ENCODE results near the gene TLE5. TPM values are rescaled to one million over a fixed set of nuclear protein-coding genes. Genes with fewer than 3 reads are reported as not detected.

The TLE5 gene
- polyA plus RNA-seq, 2 of the 4 experiments (the other 2 are of a cell fraction): 171 to 216 TPM

- Histone ChIP-seq H3K4me2 (peak overlapping the region; percentile 42; the same call in 2 of the 3 replicates), H3K4me1 (peaks cover 16% of the 10 kb centered on the region), H3K27ac (peak overlapping the region; percentile 33 to 71; a peak in 4 of 6 replicates), H3K4me3 (no peak overlapping the region), H3K9me3 (no peaks in the 10 kb centered on the region)
- ATAC-seq: no peak
- no peak for FAIRE-seq
- CTCF ChIA-PET: interaction anchor here (1.1 kb wide), 1 partner anchor 10 kb away, joined by 4 read pairs; no protein-coding TSS in a partner anchor
- no peak for DNase-seq (ENCODE audit: low read depth in 1 of 2, low spot score in 1 of 2)
- TF ChIP-seq CBX2 (IDR thresholded peaks at IDR 0.05; ENCODE audit: borderline replicate concordance, low read depth) (no peak), HOXB5 (CRISPR knock-in tag; IDR thresholded peaks at IDR 0.05) (no peak), SREBF2 (IDR thresholded peaks at IDR 0.05) (no peak), GATA3 (IDR thresholded peaks at IDR 0.05; ENCODE audit: borderline replicate concordance) (no peak), HOXA7 (CRISPR knock-in tag; IDR thresholded peaks at IDR 0.05) (no peak), ZNF302 (CRISPR knock-in tag; IDR thresholded peaks at IDR 0.05) (no peak), FOSL2 (IDR thresholded peaks at IDR 0.05) (no peak), FOSL2 (CRISPR knock-in tag; IDR thresholded peaks at IDR 0.05) (no peak), CBX8 (IDR thresholded peaks at IDR 0.05) (no peak), RARB (CRISPR knock-in tag; IDR thresholded peaks at IDR 0.05) (no peak), NPAS2 (CRISPR knock-in tag; IDR thresholded peaks at IDR 0.05; ENCODE audit: borderline replicate concordance) (no peak), RFX5 (IDR thresholded peaks at IDR 0.05) (no peak), TP53 (CRISPR knock-in tag; IDR thresholded peaks at IDR 0.05) (no peak), HES2 (IDR thresholded peaks at IDR 0.05) (no peak), JUNB (IDR thresholded peaks at IDR 0.05) (no peak), FOXS1 (CRISPR knock-in tag; IDR thresholded peaks at IDR 0.05) (no peak)
- POLR2A ChIA-PET: interaction anchor here (0.6 kb wide), 1 partner anchor 205 kb away, joined by 3 read pairs; no protein-coding TSS in a partner anchor
- 54% methylated on average over 12 of the region's 15 CpGs for WGBS (ENCODE audit: missing lambda C conversion rate)
Observed at GRCh38 chr19:3065675-3066357, 3.5 kb upstream of the TLE5 start.

- Histone ChIP-seq H3K4me1 (peaks cover 20% of the 10 kb centered on the region), H3K4me2 (no peak overlapping the region), H3K9me3 (no peaks in the 10 kb centered on the region), H3K4me3 (no peak overlapping the region), H3K27ac (no peak overlapping the region)
- DNase-seq (ENCODE audit: low read depth in 1 of 2, low spot score in 1 of 2) (no peak), ATAC-seq (no peak), FAIRE-seq (no peak)
- POLR2A ChIA-PET: no interaction called here
- WGBS (ENCODE audit: missing lambda C conversion rate): 96% methylated on average over 7 of the region's 7 CpGs
- TF ChIP-seq FOSB (CRISPR knock-in tag; IDR thresholded peaks at IDR 0.05) (no peak), HEYL (CRISPR knock-in tag; IDR thresholded peaks at IDR 0.05) (no peak)
- TF ChIP-seq, protein P1, sequence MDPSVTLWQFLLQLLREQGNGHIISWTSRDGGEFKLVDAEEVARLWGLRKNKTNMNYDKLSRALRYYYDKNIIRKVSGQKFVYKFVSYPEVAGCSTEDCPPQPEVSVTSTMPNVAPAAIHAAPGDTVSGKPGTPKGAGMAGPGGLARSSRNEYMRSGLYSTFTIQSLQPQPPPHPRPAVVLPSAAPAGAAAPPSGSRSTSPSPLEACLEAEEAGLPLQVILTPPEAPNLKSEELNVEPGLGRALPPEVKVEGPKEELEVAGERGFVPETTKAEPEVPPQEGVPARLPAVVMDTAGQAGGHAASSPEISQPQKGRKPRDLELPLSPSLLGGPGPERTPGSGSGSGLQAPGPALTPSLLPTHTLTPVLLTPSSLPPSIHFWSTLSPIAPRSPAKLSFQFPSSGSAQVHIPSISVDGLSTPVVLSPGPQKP (IDR thresholded peaks at IDR 0.05; ENCODE audit: low read depth, low read length): no peak
- CTCF ChIA-PET: no interaction called here
Observed at GRCh38 chr19:3064011-3064330, 1.7 kb upstream of the TLE5 start.

GRCh38 chr19:3061182-3062161, 823 bp downstream of the TLE5 start:
- Histone ChIP-seq H3K4me3 (peak overlapping the region; percentile 95), H3K27ac (peak overlapping the region; percentile 92 to 100), H3K9me3 (no peaks in the 10 kb centered on the region), H3K4me1 (peaks cover 43% of the 10 kb centered on the region), H3K4me2 (peak overlapping the region; percentile 80)
- peak; percentile 15 to 57; a peak in 4 of 6 replicates for ATAC-seq
- CTCF ChIA-PET: interaction anchor here (0.6 to 1.7 kb wide), 4 partner anchors 9 to 588 kb away, joined by 3 to 4 read pairs (median 4); no protein-coding TSS in a partner anchor
- POLR2A ChIA-PET: interaction anchor here (0.5 to 1.4 kb wide), 4 partner anchors 25 to 111 kb away, joined by 3 to 4 read pairs (median 4); no protein-coding TSS in a partner anchor
- FAIRE-seq: no peak
- DNase-seq (ENCODE audit: low read depth in 1 of 2, low spot score in 1 of 2): no peak
- WGBS (ENCODE audit: missing lambda C conversion rate): 20% methylated on average over 2 of the region's 88 CpGs
- no peak for TF ChIP-seq KDM1A (IDR thresholded peaks at IDR 0.05; ENCODE audit: low read depth)
- TF ChIP-seq SREBF2 (IDR thresholded peaks at IDR 0.05): no peak
- no peak for TF ChIP-seq HOXB5 (CRISPR knock-in tag; IDR thresholded peaks at IDR 0.05)
- TF ChIP-seq, protein P2, sequence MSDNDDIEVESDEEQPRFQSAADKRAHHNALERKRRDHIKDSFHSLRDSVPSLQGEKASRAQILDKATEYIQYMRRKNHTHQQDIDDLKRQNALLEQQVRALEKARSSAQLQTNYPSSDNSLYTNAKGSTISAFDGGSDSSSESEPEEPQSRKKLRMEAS (IDR thresholded peaks at IDR 0.05): peak; percentile 12; the same call in 1 of the 2 replicates
- TF ChIP-seq, protein P3, sequence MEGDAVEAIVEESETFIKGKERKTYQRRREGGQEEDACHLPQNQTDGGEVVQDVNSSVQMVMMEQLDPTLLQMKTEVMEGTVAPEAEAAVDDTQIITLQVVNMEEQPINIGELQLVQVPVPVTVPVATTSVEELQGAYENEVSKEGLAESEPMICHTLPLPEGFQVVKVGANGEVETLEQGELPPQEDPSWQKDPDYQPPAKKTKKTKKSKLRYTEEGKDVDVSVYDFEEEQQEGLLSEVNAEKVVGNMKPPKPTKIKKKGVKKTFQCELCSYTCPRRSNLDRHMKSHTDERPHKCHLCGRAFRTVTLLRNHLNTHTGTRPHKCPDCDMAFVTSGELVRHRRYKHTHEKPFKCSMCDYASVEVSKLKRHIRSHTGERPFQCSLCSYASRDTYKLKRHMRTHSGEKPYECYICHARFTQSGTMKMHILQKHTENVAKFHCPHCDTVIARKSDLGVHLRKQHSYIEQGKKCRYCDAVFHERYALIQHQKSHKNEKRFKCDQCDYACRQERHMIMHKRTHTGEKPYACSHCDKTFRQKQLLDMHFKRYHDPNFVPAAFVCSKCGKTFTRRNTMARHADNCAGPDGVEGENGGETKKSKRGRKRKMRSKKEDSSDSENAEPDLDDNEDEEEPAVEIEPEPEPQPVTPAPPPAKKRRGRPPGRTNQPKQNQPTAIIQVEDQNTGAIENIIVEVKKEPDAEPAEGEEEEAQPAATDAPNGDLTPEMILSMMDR (IDR thresholded peaks at IDR 0.05): peak; percentile 24; the same call in 1 of the 3 replicates
- no peak for TF ChIP-seq RCOR1 (IDR thresholded peaks at IDR 0.05; ENCODE audit: low read depth, low read length)
- peak; percentile 31 for TF ChIP-seq PHF8 (IDR thresholded peaks at IDR 0.05; ENCODE audit: borderline replicate concordance, low read depth)
